ENCODE measurements around the gene ABHD2.
"Not testable (repeated sequence)": the region's sequence is repeated elsewhere in the genome, so short reads cannot be mapped to it uniquely, and the experiment has no call there.

The ABHD2 gene

GRCh38 chr15:89211678-89212170, 123.5 kb downstream of the ABHD2 start:
- H3K27ac Mint-ChIP-seq = no peak overlapping the region
- peaks cover 0 to 10% of the 10 kb centered on the region in 2 donors for H3K27me3 Mint-ChIP-seq
- H3K9me3 Mint-ChIP-seq = no peaks in the 10 kb centered on the region
- DNase-seq (no peak), ATAC-seq (replicated peaks) (no peak)
- no peak overlapping the region for H3K4me3 Mint-ChIP-seq
- peaks cover 5 to 12% of the 10 kb centered on the region in 2 donors for H3K4me1 Mint-ChIP-seq
- H3K36me3 Mint-ChIP-seq = no peaks in the 10 kb centered on the region

GRCh38 chr15:89215627-89216026, 127.4 kb downstream of the ABHD2 start:
- Mint-ChIP-seq H3K36me3 (no peaks in the 10 kb centered on the region), H3K27ac (peak overlapping the region; percentile 52), H3K9me3 (no peaks in the 10 kb centered on the region), H3K27me3 (peaks cover 0 to 8% of the 10 kb centered on the region in 2 donors), H3K4me3 (no peak overlapping the region), H3K4me1 (peaks cover 5 to 7% of the 10 kb centered on the region in 2 donors)
- no peak for DNase-seq
- ATAC-seq (replicated peaks) = peak; percentile 49 to 79

DNA sequence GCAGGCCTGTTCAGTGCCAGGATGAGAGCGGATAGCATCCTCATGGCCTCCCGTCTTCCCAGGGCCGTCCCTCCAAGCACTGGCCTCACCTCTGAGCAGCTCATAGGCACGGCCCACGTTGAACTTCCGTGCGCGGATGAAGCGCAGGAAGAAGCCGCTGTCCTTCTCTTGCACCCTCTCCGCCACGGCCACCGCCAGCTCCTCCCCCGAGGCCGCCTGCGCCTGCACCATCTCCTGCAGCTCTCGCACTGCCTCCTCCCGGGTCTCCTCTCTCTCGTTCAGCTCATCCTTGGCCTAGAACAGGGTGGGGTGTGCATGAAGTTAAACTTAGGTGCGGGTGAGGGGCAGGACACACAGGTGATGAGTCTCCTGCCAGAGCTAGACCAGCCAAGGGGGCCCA, 128.8 kb downstream of the ABHD2 start:
- no peak overlapping the region for H3K27ac Mint-ChIP-seq
- H3K4me1 Mint-ChIP-seq = peaks cover 5 to 7% of the 10 kb centered on the region in 2 donors
- H3K36me3 Mint-ChIP-seq = no peaks in the 10 kb centered on the region
- ATAC-seq (replicated peaks) = no peak
- H3K9me3 Mint-ChIP-seq = no peaks in the 10 kb centered on the region
- H3K27me3 Mint-ChIP-seq = peaks cover 0 to 5% of the 10 kb centered on the region in 2 donors
- no peak overlapping the region for H3K4me3 Mint-ChIP-seq
- DNase-seq = no peak

- peaks cover 4 to 12% of the 10 kb centered on the region in 2 donors for H3K27me3 Mint-ChIP-seq
- no peak overlapping the region for H3K27ac Mint-ChIP-seq
- no peaks in the 10 kb centered on the region for H3K9me3 Mint-ChIP-seq
- H3K4me3 Mint-ChIP-seq = no peak overlapping the region
- DNase-seq (no peak), ATAC-seq (replicated peaks) (no peak)
- no peaks in the 10 kb centered on the region for H3K36me3 Mint-ChIP-seq
- peaks cover 5 to 7% of the 10 kb centered on the region in 2 donors for H3K4me1 Mint-ChIP-seq
Observed at GRCh38 chr15:89217686-89218376, 129.6 kb downstream of the ABHD2 start.

DNA sequence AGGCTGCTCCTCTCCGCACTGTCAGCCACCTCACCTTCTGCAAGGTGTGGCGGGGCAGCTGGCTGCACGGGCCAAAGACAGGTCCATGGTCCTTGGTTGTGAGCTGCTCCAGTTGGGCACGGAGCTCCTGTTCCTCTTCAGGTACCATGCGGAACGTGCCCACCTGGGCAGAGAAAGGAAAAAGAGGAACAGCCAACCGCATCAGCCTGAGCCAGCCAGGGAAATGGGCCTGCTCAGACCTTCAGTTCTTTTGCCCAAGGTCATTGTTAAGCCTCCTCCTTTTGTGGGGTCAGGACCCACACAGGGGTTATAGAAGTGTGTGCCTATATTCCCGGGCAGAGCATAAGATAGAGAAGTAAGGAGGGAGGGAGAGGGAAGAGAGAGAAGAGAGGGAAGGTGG, 130.3 kb downstream of the ABHD2 start:
- ATAC-seq (replicated peaks) = no peak
- Mint-ChIP-seq H3K27ac (no peak overlapping the region), H3K4me3 (no peak overlapping the region), H3K9me3 (no peaks in the 10 kb centered on the region), H3K4me1 (peaks cover 5 to 7% of the 10 kb centered on the region in 2 donors), H3K27me3 (peaks cover 5 to 14% of the 10 kb centered on the region in 2 donors), H3K36me3 (no peaks in the 10 kb centered on the region)
- no peak for DNase-seq

- Mint-ChIP-seq H3K36me3 (no peaks in the 10 kb centered on the region), H3K27me3 (peaks cover 5 to 14% of the 10 kb centered on the region in 2 donors), H3K4me1 (no peaks in the 10 kb centered on the region), H3K9me3 (no peaks in the 10 kb centered on the region), H3K4me3 (no peak within 1 kb of the TSS), H3K27ac (no peak within 1 kb of the TSS)
- no peak for DNase-seq
- ATAC-seq (replicated peaks) = no peak
Observed at GRCh38 chr15:89221543-89221942, 133.3 kb downstream of the ABHD2 start, which contains the start of gene RLBP1. Gene RLBP1 (minus strand): TSS chr15:89221579. CDS start chr15:89218975, 2,604 bp downstream.

GRCh38 chr15:89225588-89225987, 137.3 kb downstream of the ABHD2 start:
- DNase-seq (no peak), ATAC-seq (replicated peaks) (no peak)
- Mint-ChIP-seq H3K4me3 (no peak overlapping the region), H3K27ac (no peak overlapping the region), H3K27me3 (peaks cover 15 to 19% of the 10 kb centered on the region in 2 donors), H3K4me1 (no peaks in the 10 kb centered on the region), H3K36me3 (no peaks in the 10 kb centered on the region), H3K9me3 (no peaks in the 10 kb centered on the region)

GRCh38 chr15:89226359-89227221, 138.3 kb downstream of the ABHD2 start:
- H3K4me1 Mint-ChIP-seq = no peaks in the 10 kb centered on the region
- H3K9me3 Mint-ChIP-seq = no peaks in the 10 kb centered on the region
- H3K36me3 Mint-ChIP-seq = no peaks in the 10 kb centered on the region
- no peak for ATAC-seq (replicated peaks)
- H3K4me3 Mint-ChIP-seq = no peak overlapping the region
- no peak for DNase-seq
- peaks cover 20 to 25% of the 10 kb centered on the region in 2 donors for H3K27me3 Mint-ChIP-seq
- no peak overlapping the region for H3K27ac Mint-ChIP-seq

GRCh38 chr15:89227425-89227824, 139.2 kb downstream of the ABHD2 start:
- no peaks in the 10 kb centered on the region for H3K4me1 Mint-ChIP-seq

DNA sequence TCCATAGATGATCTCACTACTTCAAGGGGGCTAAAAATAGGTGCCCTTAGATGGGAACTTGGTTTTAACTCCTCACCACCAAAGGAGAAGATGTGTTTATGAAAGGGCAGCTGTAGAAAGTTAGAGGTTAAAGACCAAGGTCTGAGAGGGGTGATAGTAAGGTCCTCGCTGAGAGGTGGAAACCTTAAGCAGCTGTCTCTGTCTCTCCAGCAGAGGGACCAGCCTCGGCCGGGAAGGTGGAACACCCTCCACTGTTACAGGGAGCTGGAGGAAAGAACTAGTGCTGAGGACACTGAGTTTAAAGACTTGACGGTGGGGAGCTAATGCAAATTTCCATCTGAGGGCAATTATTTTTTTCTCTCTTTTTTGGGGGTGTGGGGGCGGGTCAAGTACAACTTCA, 142.0 kb downstream of the ABHD2 start:
- no peak overlapping the region for H3K27ac Mint-ChIP-seq

More at GRCh38 chr15:89227425-89227824, 139.2 kb downstream of the ABHD2 start:
- peaks cover 24 to 28% of the 10 kb centered on the region in 2 donors for H3K27me3 Mint-ChIP-seq
- H3K36me3 Mint-ChIP-seq = no peaks in the 10 kb centered on the region
- ATAC-seq (replicated peaks) (no peak), DNase-seq (no peak)
- H3K27ac Mint-ChIP-seq = no peak overlapping the region
- H3K9me3 Mint-ChIP-seq = no peaks in the 10 kb centered on the region
- no peak overlapping the region for H3K4me3 Mint-ChIP-seq

GRCh38 chr15:89231832-89232231, 143.6 kb downstream of the ABHD2 start:
- H3K27ac Mint-ChIP-seq = no peak overlapping the region
- H3K4me3 Mint-ChIP-seq = no peak overlapping the region
- ATAC-seq (replicated peaks) (no peak), DNase-seq (no peak)
- H3K27me3 Mint-ChIP-seq = peaks cover 24 to 33% of the 10 kb centered on the region in 2 donors
- no peaks in the 10 kb centered on the region for H3K4me1 Mint-ChIP-seq
- no peaks in the 10 kb centered on the region for H3K36me3 Mint-ChIP-seq
- no peaks in the 10 kb centered on the region for H3K9me3 Mint-ChIP-seq

More for the DNA sequence above, 142.0 kb downstream of the ABHD2 start:
- H3K9me3 Mint-ChIP-seq = no peaks in the 10 kb centered on the region
- DNase-seq (no peak), ATAC-seq (replicated peaks) (no peak)
- no peaks in the 10 kb centered on the region for H3K36me3 Mint-ChIP-seq
- peaks cover 24 to 30% of the 10 kb centered on the region in 2 donors for H3K27me3 Mint-ChIP-seq
- no peaks in the 10 kb centered on the region for H3K4me1 Mint-ChIP-seq
- no peak overlapping the region for H3K4me3 Mint-ChIP-seq

GRCh38 chr15:89239883-89240810, 151.9 kb downstream of the ABHD2 start:
- not testable (repeated sequence) for H3K27me3 Mint-ChIP-seq; DNase-seq; ATAC-seq (replicated peaks); H3K27ac Mint-ChIP-seq; H3K36me3 Mint-ChIP-seq; H3K9me3 Mint-ChIP-seq; H3K4me3 Mint-ChIP-seq
- H3K4me1 Mint-ChIP-seq = peaks cover 9 to 18% of the 10 kb centered on the region in 2 donors

DNA sequence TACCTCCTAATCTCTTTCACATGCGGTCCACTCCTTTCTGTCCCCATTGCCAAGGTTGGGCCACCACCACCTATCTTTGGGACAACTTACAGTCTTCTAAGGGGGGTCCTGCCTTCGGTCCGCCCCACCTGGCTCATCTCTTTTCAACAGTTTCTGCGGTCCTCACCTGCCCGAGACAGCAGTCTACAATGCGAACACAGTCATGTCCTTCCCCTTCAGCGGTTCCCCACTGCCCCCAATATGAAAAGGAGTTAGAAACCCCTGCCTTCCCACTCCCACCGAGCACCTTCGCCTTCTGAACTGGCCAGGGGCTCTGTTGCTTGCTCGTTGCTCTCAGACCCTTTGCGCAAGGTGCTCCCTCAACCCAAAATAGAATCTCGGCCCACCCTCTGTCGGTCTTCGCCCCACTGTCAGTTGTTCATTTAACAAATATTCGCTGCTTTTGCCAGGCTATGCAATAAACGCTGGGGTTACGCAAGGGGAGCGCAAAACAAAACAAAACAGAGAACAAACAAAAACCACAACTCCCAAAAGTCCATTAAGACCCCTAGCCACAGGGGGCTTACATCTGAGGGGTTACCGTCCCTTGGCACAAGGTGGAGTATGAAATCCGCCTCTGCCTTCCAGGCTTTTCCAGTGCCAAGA, 154.9 kb downstream of the ABHD2 start:
- peaks cover 1 to 7% of the 10 kb centered on the region in 2 donors for H3K36me3 Mint-ChIP-seq
- no peaks in the 10 kb centered on the region for H3K27me3 Mint-ChIP-seq
- ATAC-seq (replicated peaks) = no peak
- H3K4me1 Mint-ChIP-seq = peaks cover 19 to 23% of the 10 kb centered on the region in 2 donors
- no peak for DNase-seq
- no peaks in the 10 kb centered on the region for H3K9me3 Mint-ChIP-seq
- peak overlapping the region; percentile 88 to 89 for H3K4me3 Mint-ChIP-seq
- H3K27ac Mint-ChIP-seq = no peak overlapping the region
